ENCODE measurements around the gene CCDC116. TPM values are rescaled to one million over a fixed set of nuclear protein-coding genes. Genes with fewer than 3 reads are reported as not detected.
"Not testable (repeated sequence)": the region's sequence is repeated elsewhere in the genome, so short reads cannot be mapped to it uniquely, and the experiment has no call there.

The CCDC116 gene
- total RNA-seq, 1 donor, result 0.18 TPM

DNA sequence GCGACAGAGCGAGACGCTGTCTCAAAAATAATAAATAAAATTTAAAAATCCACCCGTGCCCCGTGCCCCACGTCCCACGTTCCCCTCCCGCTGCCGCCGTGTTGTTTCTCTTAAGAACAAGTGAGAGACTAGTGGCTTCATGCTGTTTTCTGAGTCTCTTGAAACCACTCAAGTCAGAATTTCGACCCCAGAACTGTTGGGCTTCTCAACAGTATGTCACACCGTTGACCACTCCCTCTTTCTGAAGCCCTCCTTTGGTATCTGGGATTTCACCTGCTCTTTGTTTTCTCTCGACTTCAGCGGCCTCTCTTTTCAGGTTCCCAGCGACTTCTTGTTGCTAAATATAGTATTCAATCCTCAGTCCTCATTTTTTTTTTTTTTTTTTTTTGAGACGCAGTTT lies 34.2 kb downstream of the CCDC116 start:
- no peak for DNase-seq (ENCODE audit: low read depth)
- peak overlapping the region; percentile 88 for H3K4me3 ChIP-seq (ENCODE audit: low read depth, low read length)
- TF ChIP-seq, protein P1, sequence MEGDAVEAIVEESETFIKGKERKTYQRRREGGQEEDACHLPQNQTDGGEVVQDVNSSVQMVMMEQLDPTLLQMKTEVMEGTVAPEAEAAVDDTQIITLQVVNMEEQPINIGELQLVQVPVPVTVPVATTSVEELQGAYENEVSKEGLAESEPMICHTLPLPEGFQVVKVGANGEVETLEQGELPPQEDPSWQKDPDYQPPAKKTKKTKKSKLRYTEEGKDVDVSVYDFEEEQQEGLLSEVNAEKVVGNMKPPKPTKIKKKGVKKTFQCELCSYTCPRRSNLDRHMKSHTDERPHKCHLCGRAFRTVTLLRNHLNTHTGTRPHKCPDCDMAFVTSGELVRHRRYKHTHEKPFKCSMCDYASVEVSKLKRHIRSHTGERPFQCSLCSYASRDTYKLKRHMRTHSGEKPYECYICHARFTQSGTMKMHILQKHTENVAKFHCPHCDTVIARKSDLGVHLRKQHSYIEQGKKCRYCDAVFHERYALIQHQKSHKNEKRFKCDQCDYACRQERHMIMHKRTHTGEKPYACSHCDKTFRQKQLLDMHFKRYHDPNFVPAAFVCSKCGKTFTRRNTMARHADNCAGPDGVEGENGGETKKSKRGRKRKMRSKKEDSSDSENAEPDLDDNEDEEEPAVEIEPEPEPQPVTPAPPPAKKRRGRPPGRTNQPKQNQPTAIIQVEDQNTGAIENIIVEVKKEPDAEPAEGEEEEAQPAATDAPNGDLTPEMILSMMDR (IDR thresholded peaks at IDR 0.05; ENCODE audit: insufficient read depth, low read length), result no peak

DNA sequence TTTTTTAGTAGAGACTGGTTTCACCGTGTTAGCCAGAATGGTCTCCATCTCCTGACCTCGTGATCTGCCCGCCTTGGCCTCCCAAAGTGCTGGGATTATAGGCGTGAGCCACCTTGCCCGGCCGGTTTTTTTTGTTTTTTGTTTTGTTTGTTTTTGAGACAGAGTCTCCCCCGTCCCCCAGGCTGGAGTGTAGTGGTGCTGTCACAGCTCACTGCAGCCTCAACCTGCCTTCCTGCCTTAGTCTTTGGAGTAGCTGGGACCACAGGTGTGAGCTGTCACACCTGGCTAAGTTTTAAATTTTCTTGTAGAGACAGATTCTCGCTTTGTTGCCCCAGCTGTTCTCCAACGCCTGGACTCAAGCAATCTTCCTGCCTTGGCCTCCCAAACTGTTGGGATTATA lies 36.5 kb downstream of the CCDC116 start:
- no peak overlapping the region for H3K4me3 ChIP-seq (ENCODE audit: low read depth, low read length)
- DNase-seq (ENCODE audit: low read depth), result no peak
- TF ChIP-seq, protein P1 (IDR thresholded peaks at IDR 0.05; ENCODE audit: insufficient read depth, low read length), result no peak

DNA sequence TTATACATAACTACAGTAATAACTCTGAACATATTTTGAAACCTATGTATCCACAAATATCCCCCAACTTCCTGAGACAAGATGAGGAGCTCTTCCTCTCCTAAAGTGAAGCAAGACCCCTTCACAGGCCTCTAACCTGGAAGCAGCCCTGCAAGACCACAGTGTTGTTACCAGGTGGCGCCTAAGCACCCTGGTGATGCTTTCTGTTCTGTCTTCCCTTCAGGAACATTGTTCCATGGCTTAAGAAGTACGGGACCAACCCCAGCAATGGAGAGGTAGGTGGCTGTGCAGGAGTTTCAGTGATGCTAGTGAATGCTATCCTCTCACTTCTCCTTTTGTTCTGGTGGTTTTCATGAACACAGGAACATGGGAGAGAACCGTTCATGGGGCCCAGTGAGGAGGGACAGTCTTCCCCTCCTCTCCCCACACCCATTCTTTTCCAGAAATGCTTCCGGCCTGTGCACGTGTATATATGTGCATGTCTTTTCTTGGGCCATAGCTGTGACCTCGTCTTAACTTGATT lies 39.6 kb downstream of the CCDC116 start:
- TF ChIP-seq, protein P1 (IDR thresholded peaks at IDR 0.05; ENCODE audit: insufficient read depth, low read length), result no peak
- no peak overlapping the region for H3K4me3 ChIP-seq (ENCODE audit: low read depth, low read length)
- DNase-seq (ENCODE audit: low read depth), result no peak

DNA sequence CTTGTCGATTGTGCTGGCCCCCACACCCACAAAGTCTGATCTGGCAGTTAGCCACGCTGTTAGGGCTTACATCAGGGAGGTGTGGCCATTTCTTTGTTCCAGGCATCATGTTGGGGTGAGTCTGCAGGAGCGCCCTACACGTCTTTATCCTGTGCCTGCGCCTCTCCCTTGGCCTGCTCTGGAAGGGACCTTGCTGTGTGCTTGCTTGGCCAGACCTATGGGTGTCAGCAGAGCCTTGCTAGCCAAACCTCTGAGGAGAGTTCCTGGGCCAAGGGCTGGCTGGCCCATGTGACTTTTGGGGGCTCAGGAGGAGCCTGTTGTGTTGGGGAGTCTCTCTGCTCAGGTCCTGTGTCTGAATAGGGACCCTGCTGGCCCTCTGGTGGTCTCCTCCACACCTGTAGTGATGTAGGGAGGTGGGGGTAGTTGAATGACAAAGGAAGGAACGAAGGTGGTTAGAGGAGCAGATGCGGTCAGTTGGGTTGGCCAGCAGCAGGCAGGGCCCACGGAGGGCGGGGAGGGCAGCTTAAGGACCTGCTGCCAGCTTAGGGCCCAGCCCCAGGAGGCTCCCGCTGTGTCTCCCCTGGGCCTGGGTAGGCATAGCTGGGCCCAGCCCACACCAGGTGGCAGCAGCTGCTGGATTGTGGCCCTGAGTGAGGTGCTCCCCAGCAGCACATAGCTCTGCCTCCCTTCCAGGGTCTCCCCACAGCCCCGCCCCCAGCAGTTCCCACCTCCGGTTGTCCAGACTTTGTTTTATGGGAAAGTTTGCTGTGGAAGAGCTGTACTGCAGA lies 41.2 kb downstream of the CCDC116 start:
- DNase-seq (ENCODE audit: low read depth), result no peak
- TF ChIP-seq, protein P1 (IDR thresholded peaks at IDR 0.05; ENCODE audit: insufficient read depth, low read length), result no peak
- H3K4me3 ChIP-seq (ENCODE audit: low read depth, low read length), result no peak overlapping the region

DNA sequence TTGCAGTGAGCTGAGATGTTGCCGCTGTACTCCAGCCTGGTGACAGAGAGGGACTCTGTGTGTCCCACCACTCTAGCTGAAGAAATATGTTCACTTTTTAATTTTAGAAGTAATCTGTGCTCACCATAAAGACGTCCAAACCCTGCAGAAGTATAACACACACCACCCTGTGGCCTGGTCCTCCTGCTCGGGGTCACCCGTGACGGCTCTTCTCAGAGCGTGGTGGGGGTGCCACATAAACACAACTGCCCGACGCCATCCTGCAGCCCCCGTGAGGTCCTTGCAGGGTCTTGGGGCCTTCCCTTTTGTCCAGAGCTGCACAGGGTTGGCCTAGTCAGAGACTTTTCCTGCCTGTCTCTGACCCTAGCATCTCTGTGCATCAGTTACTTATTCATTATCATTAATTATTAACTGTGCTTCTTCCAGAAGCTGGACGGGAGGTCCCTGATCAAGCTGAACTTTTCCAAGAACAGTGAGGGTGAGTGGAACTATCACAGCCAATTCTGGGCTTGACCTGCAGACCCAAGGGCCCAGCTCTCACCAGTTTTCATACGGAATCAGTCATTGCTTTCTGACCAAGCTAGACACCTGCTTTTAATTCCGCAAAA lies 42.2 kb downstream of the CCDC116 start:
- H3K4me3 ChIP-seq (ENCODE audit: low read depth, low read length), result no peak overlapping the region
- DNase-seq (ENCODE audit: low read depth), result no peak
- TF ChIP-seq, protein P1 (IDR thresholded peaks at IDR 0.05; ENCODE audit: insufficient read depth, low read length), result no peak

DNA sequence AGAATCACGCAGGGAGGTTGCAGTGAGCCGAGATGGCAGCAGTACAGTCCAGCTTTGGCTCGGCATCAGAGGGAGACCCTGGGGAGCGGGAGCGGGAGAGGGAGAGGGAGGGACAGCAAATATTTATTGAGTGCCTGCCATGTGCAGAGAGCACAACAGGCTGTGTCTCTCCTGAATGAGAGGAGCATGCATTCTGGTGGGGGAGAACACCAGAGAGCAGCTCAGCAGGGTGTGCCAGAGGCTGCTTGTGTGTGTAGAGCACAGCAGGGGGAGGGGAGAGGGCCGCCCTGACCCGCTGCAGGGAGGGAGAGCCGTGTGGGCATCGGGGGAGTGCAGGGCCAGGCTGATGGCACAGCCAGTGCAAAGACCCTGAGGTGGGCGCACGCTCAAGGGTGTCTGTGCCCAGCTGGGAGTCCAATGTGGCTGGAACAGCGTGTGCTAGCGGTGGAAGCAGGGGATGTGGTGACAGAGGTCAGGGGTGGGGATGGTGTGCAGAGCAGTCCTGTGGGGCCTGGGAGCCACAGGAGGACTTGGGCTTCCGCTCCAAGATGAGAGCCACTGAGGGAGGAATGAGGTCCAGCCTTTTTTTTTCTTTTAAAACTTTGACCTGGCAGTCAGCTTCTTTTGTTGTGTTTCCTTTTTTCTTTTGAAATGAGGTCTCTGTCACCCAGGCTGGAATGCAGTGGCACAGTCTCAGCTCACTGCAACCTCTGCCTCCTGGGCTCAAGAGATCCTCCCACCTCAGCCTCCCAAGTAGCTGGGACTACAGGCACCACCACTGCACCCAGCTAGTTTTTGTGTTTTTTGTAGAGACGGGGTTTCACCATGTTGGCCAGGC lies 45.3 kb downstream of the CCDC116 start:
- no peak for DNase-seq (ENCODE audit: low read depth)
- no peak overlapping the region for H3K4me3 ChIP-seq (ENCODE audit: low read depth, low read length)
- TF ChIP-seq, protein P1 (IDR thresholded peaks at IDR 0.05; ENCODE audit: insufficient read depth, low read length), result no peak

DNA sequence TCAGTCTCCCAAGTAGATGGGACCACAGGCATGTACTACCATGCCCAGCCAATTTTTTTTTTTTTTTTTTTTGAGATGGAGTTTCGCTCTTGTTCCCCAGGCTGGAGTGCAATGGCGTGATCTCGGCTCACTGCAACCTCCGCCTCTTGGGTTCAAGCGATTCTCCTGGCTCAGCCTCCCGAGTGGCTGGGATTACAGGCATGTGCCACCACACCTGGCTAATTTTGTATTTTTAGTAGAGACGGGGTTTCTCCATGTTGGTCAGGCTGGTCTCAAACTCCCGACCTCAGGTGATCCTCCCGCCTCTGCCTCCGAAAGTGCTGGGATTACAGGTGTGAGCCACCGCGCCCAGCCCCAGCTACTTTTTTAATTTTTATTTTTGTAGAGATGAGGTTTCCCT lies 46.3 kb downstream of the CCDC116 start:
- not testable (repeated sequence) for H3K4me3 ChIP-seq (ENCODE audit: low read depth, low read length); DNase-seq (ENCODE audit: low read depth)

Data from fibroblast of the aortic adventitia (primary cell).